Smooth muscle cell (in vitro differentiated cells): ENCODE results near the gene PZP. TPM values are rescaled to one million over a fixed set of nuclear protein-coding genes. Genes with fewer than 3 reads are reported as not detected.

Source experiments
- DNase-seq: peaks from one replicate; lab custom pipeline; 2025; ENCODE audit not compliant: unreplicated experiment; lab: John Stamatoyannopoulos, UW
- H2AFZ ChIP-seq: fragments of 200-600 bp; sonication (generic); 2 replicates; pipeline ENCODE4 v1.6.0; 2016; ENCODE audit warnings: antibody characterized with exemption, low read depth, mild to moderate bottlenecking
- H3F3A ChIP-seq: fragments of 200-600 bp; sonication (generic); 2 replicates; pipeline ENCODE4 v1.6.0; 2017; ENCODE audit warnings: antibody characterized with exemption, low read depth
- H3K27ac ChIP-seq: fragments of 200-600 bp; sonication (generic); 2 replicates; pipeline ENCODE4 v1.5.1; 2016; ENCODE audit warnings: low read depth, mild to moderate bottlenecking
- H3K27me3 ChIP-seq: fragments of 200-600 bp; sonication (generic); 2 replicates; pipeline ENCODE4 v1.6.1; 2016; ENCODE audit warnings: low read depth, mild to moderate bottlenecking
- H3K36me3 ChIP-seq: fragments of 200-600 bp; sonication (generic); 2 replicates; pipeline ENCODE4 v1.5.1; 2016; ENCODE audit warnings: low read depth
- H3K4me1 ChIP-seq: fragments of 200-600 bp; sonication (generic); 2 replicates; pipeline ENCODE4 v1.5.1; 2016; ENCODE audit warnings: low read depth
- H3K4me2 ChIP-seq: fragments of 200-600 bp; sonication (generic); 2 replicates; pipeline ENCODE4 v1.6.0; 2016; ENCODE audit warnings: mild to moderate bottlenecking
- H3K4me3 ChIP-seq: fragments of 200-600 bp; sonication (generic); 2 replicates; pipeline ENCODE4 v1.5.1; 2016; ENCODE audit warnings: mild to moderate bottlenecking
- H3K79me2 ChIP-seq: fragments of 200-600 bp; sonication (generic); 2 replicates; pipeline ENCODE4 v1.6.0; 2016; ENCODE audit warnings: low read depth, mild to moderate bottlenecking
- H3K9ac ChIP-seq: fragments of 200-600 bp; sonication (generic); 2 replicates; pipeline ENCODE4 v1.6.0; 2016; ENCODE audit warnings: low read depth
- H3K9me3 ChIP-seq: fragments of 200-600 bp; sonication (generic); replicated peaks from 2 replicates; pipeline ENCODE4 v1.5.1; 2016; ENCODE audit warnings: low read depth
- H4K20me1 ChIP-seq: fragments of 200-600 bp; sonication (generic); 2 replicates; pipeline ENCODE4 v1.6.0; 2016; ENCODE audit warnings: low read depth
- WGBS: methylation state at CpG from one replicate; pipeline ENCODE4 v1.1.7; 2016; ENCODE audit warnings: low lambda C conversion rate; 5-methylcytosine and 5-hydroxymethylcytosine counted together
- polyA plus RNA-seq: library from polyadenylated mRNA; unstranded; fragments of >200 nt; fragmentation: Nextera tagmentation; extraction: Ambion mirVana; gene quantifications from 2 replicates; pipeline ENCODE4 v1.2.1, GENCODE V29; 2016
- total RNA-seq: library from RNA; depleted of rRNA; stranded (reverse); fragments of >200 nt; gene quantifications from 2 replicates; pipeline ENCODE4 v1.2.3, GENCODE V29; 2014
- TF ChIP-seq, protein P1 (sequence below): fragments of 200-600 bp; sonication (generic); IDR thresholded peaks from 2 replicates; pipeline ENCODE4 v1.5.1; 2017; ENCODE audit warnings: borderline replicate concordance, mild to moderate bottlenecking, antibody characterized with exemption; ENCODE audit not compliant: insufficient read depth, poor library complexity, severe bottlenecking

PZP gene
- total and polyA plus RNA-seq, 2 experiments from 2014 or later = not detected

- H3K36me3 ChIP-seq = no peaks in the 10 kb centered on the region
- H3K79me2 ChIP-seq = no peaks in the 10 kb centered on the region
- peaks cover 15% of the 10 kb centered on the region for H3K4me1 ChIP-seq
- H3F3A ChIP-seq = peaks cover 4% of the 10 kb centered on the region
- H3K27me3 ChIP-seq = no peaks in the 10 kb centered on the region
- 88% methylated on average over 10 of the region's 10 CpGs for WGBS
- no peak overlapping the region for H3K27ac ChIP-seq
- no peak for DNase-seq
- H3K9ac ChIP-seq = no peak overlapping the region
- TF ChIP-seq, protein P1, sequence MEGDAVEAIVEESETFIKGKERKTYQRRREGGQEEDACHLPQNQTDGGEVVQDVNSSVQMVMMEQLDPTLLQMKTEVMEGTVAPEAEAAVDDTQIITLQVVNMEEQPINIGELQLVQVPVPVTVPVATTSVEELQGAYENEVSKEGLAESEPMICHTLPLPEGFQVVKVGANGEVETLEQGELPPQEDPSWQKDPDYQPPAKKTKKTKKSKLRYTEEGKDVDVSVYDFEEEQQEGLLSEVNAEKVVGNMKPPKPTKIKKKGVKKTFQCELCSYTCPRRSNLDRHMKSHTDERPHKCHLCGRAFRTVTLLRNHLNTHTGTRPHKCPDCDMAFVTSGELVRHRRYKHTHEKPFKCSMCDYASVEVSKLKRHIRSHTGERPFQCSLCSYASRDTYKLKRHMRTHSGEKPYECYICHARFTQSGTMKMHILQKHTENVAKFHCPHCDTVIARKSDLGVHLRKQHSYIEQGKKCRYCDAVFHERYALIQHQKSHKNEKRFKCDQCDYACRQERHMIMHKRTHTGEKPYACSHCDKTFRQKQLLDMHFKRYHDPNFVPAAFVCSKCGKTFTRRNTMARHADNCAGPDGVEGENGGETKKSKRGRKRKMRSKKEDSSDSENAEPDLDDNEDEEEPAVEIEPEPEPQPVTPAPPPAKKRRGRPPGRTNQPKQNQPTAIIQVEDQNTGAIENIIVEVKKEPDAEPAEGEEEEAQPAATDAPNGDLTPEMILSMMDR = no peak
- no peak overlapping the region for H3K4me2 ChIP-seq
- no peaks in the 10 kb centered on the region for H3K9me3 ChIP-seq
- no peak overlapping the region for H2AFZ ChIP-seq
- no peak overlapping the region for H3K4me3 ChIP-seq
- H4K20me1 ChIP-seq = no peaks in the 10 kb centered on the region
Measured at GRCh38 chr12:9120487-9121184, 87.6 kb downstream of the PZP start.

DNA sequence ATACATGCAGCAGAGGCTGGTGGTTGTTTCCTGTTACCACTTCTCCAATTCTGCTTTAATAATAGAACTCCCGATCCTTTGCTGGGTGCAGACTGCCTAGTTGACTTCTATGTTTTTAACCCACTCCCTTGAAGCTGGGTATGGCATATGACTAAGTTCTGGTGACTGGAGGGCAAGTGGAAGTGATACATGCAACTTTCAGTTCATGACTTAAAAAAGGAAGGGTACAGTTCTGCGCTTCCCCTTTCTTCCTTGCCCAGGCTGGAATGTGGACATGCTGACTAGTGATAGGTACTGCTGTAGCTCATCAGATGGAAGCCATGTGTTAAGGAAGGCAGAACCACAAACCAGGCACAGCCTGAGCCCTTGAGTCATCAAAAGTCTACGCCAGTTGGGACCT is 90.0 kb downstream of the PZP start:
- Histone ChIP-seq H3K9me3 (no peaks in the 10 kb centered on the region), H4K20me1 (no peaks in the 10 kb centered on the region), H3F3A (peaks cover 7% of the 10 kb centered on the region), H3K4me2 (peak overlapping the region; percentile 36), H3K4me3 (no peak overlapping the region), H3K27me3 (no peaks in the 10 kb centered on the region), H3K79me2 (no peaks in the 10 kb centered on the region), H3K4me1 (peaks cover 15% of the 10 kb centered on the region), H3K27ac (peak overlapping the region; percentile 34), H2AFZ (no peak overlapping the region), H3K9ac (no peak overlapping the region), H3K36me3 (no peaks in the 10 kb centered on the region)
- TF ChIP-seq, protein P1 = no peak
- WGBS = 62% methylated on average over 3 of the region's 3 CpGs
- no peak for DNase-seq

DNA sequence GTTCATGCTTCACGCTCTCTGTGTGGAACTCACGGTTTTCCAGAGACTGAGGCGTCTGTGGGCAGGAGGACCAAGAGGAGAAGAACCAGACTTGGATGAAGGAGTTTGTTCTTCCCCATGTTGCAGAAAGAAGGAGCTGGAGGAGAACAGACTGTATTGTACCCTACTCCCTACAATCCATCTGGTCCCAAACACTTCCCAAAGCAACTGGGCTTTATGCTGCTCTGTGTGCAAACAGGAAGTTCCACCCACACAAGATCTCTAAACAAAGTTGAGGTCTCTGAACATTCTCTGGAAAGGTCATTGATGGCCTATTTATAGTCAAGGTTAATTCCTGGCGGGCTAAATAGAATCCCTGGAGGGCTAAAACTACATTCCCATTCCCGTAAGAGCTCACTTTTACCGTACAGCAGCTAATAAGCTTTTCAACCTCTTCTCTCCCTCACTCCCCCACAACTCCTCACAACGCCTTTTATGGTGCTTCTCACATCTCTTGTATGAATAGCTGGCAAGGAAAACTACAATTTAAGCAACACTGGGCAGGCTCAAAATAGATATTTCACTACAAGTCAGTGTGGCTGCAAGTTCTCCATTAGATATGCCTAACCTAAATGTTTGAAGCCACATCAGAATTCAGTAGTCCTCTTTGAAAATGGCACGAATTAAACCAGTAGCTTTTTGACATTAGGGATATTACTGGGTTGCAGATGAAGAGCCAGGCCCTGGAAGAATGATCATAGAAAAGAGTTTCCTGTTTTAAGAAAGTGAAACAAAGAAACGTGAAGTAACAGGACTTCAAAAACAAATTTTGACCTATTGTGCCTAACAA is 92.2 kb downstream of the PZP start, which contains the start of gene A2M:
A2M (minus strand) TSS at position 189 of the 829 bp plus-strand sequence; CDS start at position 119, 70 bp downstream.
- DNase-seq = no peak
- TF ChIP-seq, protein P1 = no peak

More for the DNA sequence above, 92.2 kb downstream of the PZP start, which contains the start of gene A2M:
- H3F3A ChIP-seq = peaks cover 7% of the 10 kb centered on the region
- peak within 1 kb of the TSS; percentile 43 for H3K4me3 ChIP-seq
- peaks cover 15% of the 10 kb centered on the region for H3K4me1 ChIP-seq
- no peaks in the 10 kb centered on the region for H3K79me2 ChIP-seq
- no peaks in the 10 kb centered on the region for H3K9me3 ChIP-seq
- no peaks in the 10 kb centered on the region for H4K20me1 ChIP-seq
- 59% methylated on average over 9 of the region's 9 CpGs for WGBS
- H3K4me2 ChIP-seq = peak within 1 kb of the TSS; percentile 82
- H3K9ac ChIP-seq = no peak within 1 kb of the TSS
- no peaks in the 10 kb centered on the region for H3K36me3 ChIP-seq
- peak within 1 kb of the TSS; percentile 85 for H2AFZ ChIP-seq
- H3K27ac ChIP-seq = peak within 1 kb of the TSS; percentile 55
- H3K27me3 ChIP-seq = no peaks in the 10 kb centered on the region
